Measurements from ENCODE around the gene CAPZB. TPM values are rescaled to one million over a fixed set of nuclear protein-coding genes. Genes with fewer than 3 reads are reported as not detected.

Gene CAPZB
- total and polyA plus RNA-seq, 11 donors, result 77.8 to 348 (median 237) TPM

DNA sequence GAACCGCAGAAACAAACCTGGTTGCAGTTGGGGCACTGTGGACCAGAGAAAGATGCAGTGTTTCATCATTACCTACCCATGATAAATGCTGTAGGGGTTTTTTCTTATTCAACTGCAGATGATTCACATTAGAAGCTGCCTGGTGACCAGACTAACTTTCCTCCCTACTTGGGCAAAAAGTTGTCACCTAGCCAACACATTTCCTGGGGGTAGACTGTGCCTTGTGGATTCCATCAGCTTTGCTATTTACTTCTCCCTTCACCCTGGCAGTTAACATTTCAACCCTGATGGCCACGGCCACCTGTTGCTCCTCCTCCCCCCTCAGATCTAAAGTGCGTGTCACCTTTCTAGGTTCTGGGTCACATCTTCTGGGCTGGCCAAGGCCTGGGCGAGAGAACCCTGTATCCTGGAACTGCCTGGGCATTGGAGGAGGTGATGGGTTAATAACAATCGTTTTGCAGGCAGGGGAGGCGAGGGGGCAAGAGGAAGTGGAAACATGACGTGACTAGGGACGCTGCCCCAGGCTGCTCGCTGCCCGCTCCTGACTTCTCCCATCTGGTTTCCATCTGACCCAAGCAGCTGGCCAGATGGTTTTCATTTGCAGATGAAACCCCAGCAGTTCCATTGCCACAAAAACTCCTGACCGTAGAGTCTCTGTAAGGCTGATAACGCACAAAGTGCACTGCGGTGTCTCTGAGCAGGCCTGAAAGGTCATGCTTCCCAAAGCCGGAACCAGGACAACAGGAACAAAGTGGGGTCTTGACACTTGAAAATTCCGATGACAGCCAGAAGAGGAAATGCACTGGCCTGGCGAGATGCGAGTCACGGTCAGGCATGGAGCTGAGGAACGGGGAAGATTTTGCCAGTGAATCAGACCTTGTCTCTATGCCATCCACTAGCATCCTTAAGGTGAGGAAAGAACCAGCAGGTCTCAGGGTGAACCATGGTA is 36.6 kb downstream of the CAPZB start:
- Histone ChIP-seq H3K4me3 (no peak overlapping the region), H3K27ac (peak overlapping the region; percentile 43 to 93 (median 70)), H3K36me3 (peaks cover 0 to 5% (median 0%) of the 10 kb centered on the region in 9 donors), H3K4me1 (peaks cover 3 to 100% (median 88%) of the 10 kb centered on the region in 12 donors), H3K27me3 (no peaks in the 10 kb centered on the region), H3K9me3 (no peaks in the 10 kb centered on the region)
- intact Hi-C loops (cut with DNase I), result loop anchor here in 2 of 10 donors (5.0 to 10.0 kb wide), 2 partner anchors 51 to 54 kb away; no protein-coding TSS in a partner anchor
- TF ChIP-seq POLR2A (IDR thresholded peaks at IDR 0.05), result no peak
- TF ChIP-seq, protein P1, sequence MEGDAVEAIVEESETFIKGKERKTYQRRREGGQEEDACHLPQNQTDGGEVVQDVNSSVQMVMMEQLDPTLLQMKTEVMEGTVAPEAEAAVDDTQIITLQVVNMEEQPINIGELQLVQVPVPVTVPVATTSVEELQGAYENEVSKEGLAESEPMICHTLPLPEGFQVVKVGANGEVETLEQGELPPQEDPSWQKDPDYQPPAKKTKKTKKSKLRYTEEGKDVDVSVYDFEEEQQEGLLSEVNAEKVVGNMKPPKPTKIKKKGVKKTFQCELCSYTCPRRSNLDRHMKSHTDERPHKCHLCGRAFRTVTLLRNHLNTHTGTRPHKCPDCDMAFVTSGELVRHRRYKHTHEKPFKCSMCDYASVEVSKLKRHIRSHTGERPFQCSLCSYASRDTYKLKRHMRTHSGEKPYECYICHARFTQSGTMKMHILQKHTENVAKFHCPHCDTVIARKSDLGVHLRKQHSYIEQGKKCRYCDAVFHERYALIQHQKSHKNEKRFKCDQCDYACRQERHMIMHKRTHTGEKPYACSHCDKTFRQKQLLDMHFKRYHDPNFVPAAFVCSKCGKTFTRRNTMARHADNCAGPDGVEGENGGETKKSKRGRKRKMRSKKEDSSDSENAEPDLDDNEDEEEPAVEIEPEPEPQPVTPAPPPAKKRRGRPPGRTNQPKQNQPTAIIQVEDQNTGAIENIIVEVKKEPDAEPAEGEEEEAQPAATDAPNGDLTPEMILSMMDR (IDR thresholded peaks at IDR 0.05), result no peak
- DNase-seq (peak; percentile 65 to 84 (median 70)), ATAC-seq (peak in 3 of 4 donors; percentile 50 to 72 (median 59))
- 24 to 32% (median 27%) methylated on average over 19 of the region's 19 CpGs for WGBS, 4 donors

DNA sequence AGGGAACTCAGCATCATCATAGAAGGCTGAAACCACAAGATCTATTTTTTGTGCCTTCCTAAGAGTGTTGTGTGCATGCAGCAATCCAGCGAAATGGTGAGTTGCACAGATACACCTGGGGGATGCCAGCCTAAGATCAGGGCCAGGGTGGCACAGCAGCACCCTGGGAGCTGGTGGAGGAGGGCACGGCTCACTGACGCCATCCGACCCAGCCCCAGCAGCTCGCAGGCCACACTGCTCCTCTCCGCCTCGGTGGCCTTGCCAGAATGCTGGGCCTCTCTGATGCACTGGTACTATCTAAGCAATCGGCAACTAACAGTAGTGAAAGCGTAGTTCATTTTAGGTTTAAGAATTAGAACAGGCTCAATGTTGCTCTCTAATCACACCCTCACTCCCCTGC is 37.8 kb downstream of the CAPZB start:
- Histone ChIP-seq H3K4me1 (peaks cover 3 to 99% (median 86%) of the 10 kb centered on the region in 12 donors), H3K27ac (peak overlapping the region in 9 of 12 donors; percentile 1 to 93 (median 76)), H3K27me3 (no peaks in the 10 kb centered on the region), H3K36me3 (peaks cover 0 to 5% (median 0%) of the 10 kb centered on the region in 9 donors), H3K4me3 (no peak overlapping the region), H3K9me3 (no peaks in the 10 kb centered on the region)
- TF ChIP-seq, protein P1 (IDR thresholded peaks at IDR 0.05), result no peak
- TF ChIP-seq POLR2A (IDR thresholded peaks at IDR 0.05), result no peak
- no peak for ATAC-seq
- DNase-seq, result no peak
- intact Hi-C loops (cut with DNase I), result loop anchor here in 2 of 10 donors (5.0 to 10.0 kb wide), 2 partner anchors 50 to 53 kb away; no protein-coding TSS in a partner anchor
- 73 to 83% (median 76%) methylated on average over 9 of the region's 9 CpGs for whole genome bisulfite sequencing, 4 donors

DNA sequence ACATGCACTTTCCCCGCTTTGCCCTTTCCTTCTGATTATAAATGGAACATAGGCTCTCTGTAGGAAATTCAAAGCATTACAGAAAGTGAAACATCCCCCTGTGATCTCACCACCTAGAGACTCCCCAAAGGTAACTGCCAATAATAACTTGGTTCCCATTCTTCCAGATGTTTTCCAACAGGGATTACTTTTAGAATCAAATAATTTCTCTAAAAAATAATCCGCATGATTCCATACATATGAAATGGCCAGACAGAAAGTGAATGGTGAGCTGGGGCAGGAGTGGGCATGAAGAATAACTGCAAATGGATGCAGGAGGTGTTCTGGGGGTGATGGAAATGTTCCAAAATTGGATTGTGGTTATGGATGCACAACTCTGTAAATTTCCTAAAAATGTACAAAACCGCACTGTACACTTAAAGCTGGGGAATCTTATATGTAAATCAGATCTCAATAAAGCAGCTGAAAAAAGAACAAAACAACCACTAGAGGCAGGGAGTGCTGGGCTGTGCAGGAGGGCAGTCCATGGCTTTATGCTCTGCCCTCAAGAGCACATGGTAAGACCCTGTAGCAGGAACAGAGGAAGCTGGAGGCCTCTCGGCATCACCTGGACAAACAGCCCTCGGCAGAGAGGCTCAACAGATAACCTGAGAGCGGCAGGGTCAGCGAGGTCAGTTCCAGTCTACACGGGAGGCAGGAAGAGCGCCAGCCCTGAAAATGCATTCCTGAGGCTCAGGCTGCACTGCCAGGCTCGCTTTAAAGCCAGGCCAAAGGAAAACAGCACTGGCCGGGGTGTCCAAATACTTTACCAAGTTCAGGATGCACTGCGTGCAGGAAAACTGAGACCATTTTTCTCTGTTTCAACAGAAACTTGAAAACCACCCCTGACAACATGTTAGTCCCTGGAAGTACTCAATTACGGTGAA is 39.7 kb downstream of the CAPZB start:
- Histone ChIP-seq H3K9me3 (no peaks in the 10 kb centered on the region), H3K4me3 (no peak overlapping the region), H3K27ac (peak overlapping the region in 11 of 12 donors; percentile 10 to 92 (median 44)), H3K36me3 (peaks cover 0 to 5% (median 0%) of the 10 kb centered on the region in 9 donors), H3K4me1 (peaks cover 10 to 98% (median 85%) of the 10 kb centered on the region in 12 donors), H3K27me3 (no peaks in the 10 kb centered on the region)
- ATAC-seq, result peak in 2 of 4 donors; percentile 29 to 44
- peak in 1 of 5 donors; percentile 58 for DNase-seq
- intact Hi-C loops (cut with DNase I), result loop anchor here in 2 of 10 donors (5.0 to 10.0 kb wide), 2 partner anchors 48 to 51 kb away; no protein-coding TSS in a partner anchor
- 31 to 48% (median 36%) methylated on average over 12 to 13 of the region's 13 CpGs for WGBS, 4 donors
- no peak for TF ChIP-seq POLR2A (IDR thresholded peaks at IDR 0.05)
- TF ChIP-seq, protein P1 (IDR thresholded peaks at IDR 0.05), result peak in 6 of 12 donors; percentile 14 to 34 (median 29)
